ENCODE data around the gene MT1G.

MT1G gene

GRCh38 chr16:56662357-56663354 is 5.2 kb downstream of the MT1G start:
- DNase-seq: peak; percentile 53

- peak; percentile 18 for DNase-seq
Measured at GRCh38 chr16:56658327-56658875, 9.5 kb downstream of the MT1G start.

- peak; percentile 77 for DNase-seq
Measured at GRCh38 chr16:56657555-56658326, 10.1 kb downstream of the MT1G start, which contains the start of gene MT1F. MT1F (plus strand) TSS chr16:56657959; CDS start chr16:56658059, 100 bp downstream.

- DNase-seq: no peak
Measured at GRCh38 chr16:56653218-56653617, 14.6 kb downstream of the MT1G start.

GRCh38 chr16:56652600-56652999 is 15.3 kb downstream of the MT1G start:
- DNase-seq: no peak

- DNase-seq: no peak
Measured at GRCh38 chr16:56651586-56651985, 16.3 kb downstream of the MT1G start, which contains the start of gene MT1B. MT1B (plus strand) TSS chr16:56651886; CDS start chr16:56651954, 68 bp downstream.

GRCh38 chr16:56649820-56650219 is 18.0 kb downstream of the MT1G start:
- DNase-seq: peak; percentile 75

- DNase-seq: no peak
Measured at GRCh38 chr16:56649271-56649670, 18.6 kb downstream of the MT1G start.

- no peak for DNase-seq
Measured at GRCh38 chr16:56647641-56648431, 20.0 kb downstream of the MT1G start.

GRCh38 chr16:56645838-56646237 is 22.0 kb downstream of the MT1G start:
- no peak for DNase-seq

GRCh38 chr16:56645311-56645710 is 22.6 kb downstream of the MT1G start:
- DNase-seq: no peak

- DNase-seq: no peak
Measured at GRCh38 chr16:56643833-56644232, 24.0 kb downstream of the MT1G start.

GRCh38 chr16:56643080-56643778 is 24.6 kb downstream of the MT1G start:
- peak; percentile 51 for DNase-seq

GRCh38 chr16:56641166-56641565 is 26.7 kb downstream of the MT1G start:
- no peak for DNase-seq

GRCh38 chr16:56640076-56640475 is 27.8 kb downstream of the MT1G start:
- DNase-seq: no peak

- no peak for DNase-seq
Measured at GRCh38 chr16:56639045-56639444, 28.8 kb downstream of the MT1G start.

- DNase-seq: no peak
Measured at GRCh38 chr16:56637814-56638750, 29.8 kb downstream of the MT1G start, which contains the start of gene MT1A. MT1A (plus strand) TSS chr16:56638666; CDS start chr16:56638739, 73 bp downstream.

- no peak for DNase-seq
Measured at GRCh38 chr16:56636616-56637413, 31.1 kb downstream of the MT1G start.

- no peak for DNase-seq
Measured at GRCh38 chr16:56635441-56635967, 32.4 kb downstream of the MT1G start.

Data from NCI-H69 (cell line).